ENCODE results near the gene CLDND2.

Gene CLDND2

DNA sequence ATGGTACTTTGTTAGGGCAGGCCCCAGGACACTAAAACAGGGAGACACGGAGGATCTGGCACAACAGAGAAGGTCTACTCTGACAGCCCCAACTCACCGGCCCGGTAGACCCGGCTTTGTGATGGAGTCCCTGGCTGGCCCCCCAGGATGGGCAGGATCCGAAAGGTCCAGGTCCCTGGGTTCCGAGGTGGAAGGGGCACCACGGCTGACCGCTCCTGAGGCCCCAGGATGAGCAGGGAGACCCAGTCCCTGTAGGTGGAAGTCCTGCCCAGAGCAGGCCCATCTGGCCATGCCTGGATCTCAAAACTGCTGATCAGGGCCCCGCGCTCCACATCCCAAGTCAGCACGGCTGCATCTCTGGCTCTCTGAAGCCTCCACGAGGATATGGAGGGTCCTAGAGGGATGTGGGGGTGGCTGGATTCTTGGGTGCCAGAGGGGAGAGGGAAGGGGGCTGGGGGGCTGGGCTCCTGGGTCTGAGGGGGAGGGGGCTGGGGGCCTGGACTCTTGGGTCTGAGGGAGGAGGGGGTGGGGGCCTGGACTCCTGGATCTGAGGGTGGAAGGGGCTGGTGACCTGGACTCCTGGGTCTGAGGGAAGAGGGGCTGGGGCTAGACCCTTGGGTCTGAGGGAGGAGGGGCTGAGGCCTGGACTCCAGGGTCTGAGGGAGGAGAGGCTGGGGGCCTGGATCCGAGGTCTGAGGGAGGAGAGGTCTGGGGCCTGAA lies 31.5 kb downstream of the CLDND2 start:
- DNase-seq (ENCODE audit: low read depth, low spot score): no peak
- no peak overlapping the region for H3K27ac ChIP-seq

DNA sequence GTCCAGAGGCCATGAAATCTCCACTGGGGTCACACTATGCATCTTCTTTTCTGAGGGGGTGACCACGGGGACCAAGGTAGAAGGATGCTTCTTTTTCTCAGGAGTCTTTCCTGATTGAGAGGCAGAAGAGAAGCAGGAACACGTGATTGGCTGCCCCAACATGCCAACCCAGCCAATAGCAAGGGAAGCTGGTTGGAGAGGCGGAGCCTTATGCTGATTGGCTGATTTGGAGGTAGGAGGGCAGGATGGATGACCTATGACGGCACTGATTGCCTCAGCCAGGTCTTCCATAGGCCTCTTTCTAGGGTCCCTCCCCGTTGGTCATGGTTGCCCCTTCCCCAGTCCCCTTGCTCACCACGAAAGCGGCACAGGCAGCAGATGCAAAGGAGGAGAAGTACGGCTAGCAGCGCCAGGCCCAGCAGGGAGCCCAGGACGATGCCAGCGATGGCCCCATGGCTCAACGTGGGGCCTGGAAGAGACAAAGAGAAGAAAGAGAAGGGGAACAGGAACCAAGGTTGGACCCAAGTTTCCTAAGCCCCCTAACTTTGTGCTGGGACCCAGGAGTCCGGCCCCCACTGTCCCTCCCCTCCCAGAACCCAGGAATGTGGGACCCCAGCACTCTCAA lies 34.9 kb downstream of the CLDND2 start:
- H3K27ac ChIP-seq: no peak overlapping the region
- DNase-seq (ENCODE audit: low read depth, low spot score): no peak

DNA sequence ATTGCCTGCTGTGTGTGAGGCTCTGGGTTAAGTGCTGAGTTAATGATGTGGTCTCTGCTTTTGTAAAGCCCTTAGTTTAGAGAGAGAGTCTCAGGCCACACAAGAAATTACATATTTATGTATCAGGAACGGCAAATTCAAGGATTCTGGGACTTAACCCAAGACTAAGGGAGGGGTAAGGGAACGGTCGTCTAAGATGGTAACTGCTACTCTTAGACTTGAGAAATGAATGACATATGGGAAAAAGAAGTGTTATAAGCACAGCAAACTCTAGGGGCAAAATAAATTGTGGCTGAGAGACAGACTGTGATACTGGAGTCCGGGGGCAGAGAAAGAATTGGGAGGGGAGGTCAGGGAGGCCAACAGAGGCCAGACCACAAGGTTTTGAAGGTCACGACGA lies 37.1 kb downstream of the CLDND2 start:
- no peak overlapping the region for H3K27ac ChIP-seq
- no peak for DNase-seq (ENCODE audit: low read depth, low spot score)

DNA sequence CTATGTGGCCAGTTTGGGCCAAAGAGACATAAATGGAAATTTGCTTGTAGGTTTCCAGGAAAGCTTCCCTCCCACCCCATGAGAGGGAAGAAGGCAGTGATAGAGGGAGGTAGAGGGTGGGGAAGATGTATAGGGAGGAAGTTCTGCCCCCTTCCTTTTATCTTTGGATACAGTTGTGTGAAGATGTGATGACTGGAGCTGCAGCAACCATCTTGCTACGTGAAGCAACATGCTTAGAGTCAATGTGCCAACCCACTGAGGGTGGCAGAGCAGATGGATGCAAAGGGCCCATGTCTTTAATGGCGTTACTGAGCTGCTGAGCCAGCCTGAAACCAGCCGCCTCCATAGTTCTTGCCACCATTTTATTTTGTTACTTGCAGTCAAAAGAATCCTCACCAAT lies 37.6 kb downstream of the CLDND2 start:
- no peak overlapping the region for H3K27ac ChIP-seq
- no peak for DNase-seq (ENCODE audit: low read depth, low spot score)

DNA sequence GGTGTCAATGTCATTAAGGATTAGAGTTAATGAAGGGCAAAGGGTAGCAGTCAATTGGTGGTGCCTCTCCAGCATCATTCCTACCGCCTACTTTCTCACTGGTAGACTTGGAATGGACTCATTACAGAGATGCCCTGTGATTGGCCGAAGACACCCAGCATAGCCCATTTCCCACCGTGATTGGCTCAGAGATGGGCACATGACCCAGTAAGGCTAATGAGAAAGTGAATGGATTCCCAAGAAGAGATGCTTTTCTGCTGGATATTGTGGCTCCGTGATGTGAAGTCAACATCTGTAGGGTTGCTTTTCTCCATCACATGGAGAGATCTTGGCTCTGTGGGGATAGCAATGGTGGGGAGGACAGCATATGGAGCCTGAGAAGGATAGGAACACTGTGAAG lies 38.4 kb downstream of the CLDND2 start:
- H3K27ac ChIP-seq: no peak overlapping the region

DNA sequence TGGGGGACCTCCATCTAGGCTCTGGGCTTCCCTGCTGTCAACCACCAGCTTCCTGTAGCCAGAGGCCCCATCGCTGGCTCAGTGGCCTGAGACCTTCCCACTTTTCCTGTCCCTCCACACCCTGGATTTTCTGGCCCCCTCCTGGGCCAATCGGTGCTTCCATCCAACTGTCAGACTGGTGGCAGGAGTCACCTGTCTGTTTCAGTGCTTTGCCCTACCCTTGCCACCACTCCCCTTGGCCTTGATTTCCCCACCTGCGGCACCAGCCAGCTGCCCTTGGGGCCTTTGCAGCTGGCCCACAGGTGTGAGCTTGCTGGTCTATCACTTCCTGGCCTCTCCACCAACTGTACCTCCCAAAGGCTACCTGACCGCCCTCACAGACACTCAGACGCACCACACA lies 39.4 kb downstream of the CLDND2 start:
- DNase-seq (ENCODE audit: low read depth, low spot score): no peak
- no peak overlapping the region for H3K27ac ChIP-seq

More for the DNA sequence above, 38.4 kb downstream of the CLDND2 start:
- DNase-seq (ENCODE audit: low read depth, low spot score): no peak

DNA sequence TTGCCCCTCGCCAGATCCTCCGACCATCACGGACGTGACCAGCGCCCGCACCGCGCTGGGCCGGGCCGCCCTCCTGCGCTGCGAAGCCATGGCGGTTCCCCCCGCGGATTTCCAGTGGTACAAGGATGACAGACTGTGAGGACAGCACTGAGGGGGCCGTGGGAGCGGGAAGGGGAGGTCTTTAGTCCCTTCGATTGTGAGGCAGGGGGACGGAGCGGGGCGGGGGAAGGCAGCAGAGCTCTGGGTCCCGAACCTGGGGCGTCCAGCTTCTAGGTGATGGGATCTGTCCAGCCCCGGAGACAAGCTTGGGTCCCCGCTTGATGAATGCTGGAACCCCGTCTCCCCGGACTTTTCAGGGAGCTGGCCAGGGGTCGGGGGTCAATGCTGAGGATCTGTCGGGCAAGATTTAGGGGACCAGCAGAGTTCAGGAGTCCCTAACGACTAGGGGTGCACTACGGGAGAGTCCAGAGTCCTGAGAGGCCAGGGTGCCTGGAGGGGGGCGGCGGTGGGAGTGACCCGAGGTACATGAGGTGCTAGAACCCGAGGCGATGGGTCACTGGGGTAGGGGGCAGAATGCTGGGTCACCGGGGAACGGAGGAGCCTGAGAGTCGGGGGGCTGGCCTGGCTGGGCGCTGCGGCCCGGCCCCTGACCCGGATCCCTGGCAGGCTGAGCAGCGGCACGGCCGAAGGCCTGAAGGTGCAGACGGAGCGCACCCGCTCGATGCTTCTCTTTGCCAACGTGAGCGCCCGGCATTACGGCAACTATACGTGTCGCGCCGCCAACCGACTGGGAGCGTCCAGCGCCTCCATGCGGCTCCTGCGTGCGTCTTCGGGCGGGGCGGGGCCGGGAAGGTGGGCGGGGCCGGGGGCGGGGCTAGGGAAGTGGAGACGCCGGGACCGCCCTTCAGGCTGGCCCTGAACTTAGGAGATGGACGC lies 41.5 kb downstream of the CLDND2 start:
- DNase-seq (ENCODE audit: low read depth, low spot score): no peak

DNA sequence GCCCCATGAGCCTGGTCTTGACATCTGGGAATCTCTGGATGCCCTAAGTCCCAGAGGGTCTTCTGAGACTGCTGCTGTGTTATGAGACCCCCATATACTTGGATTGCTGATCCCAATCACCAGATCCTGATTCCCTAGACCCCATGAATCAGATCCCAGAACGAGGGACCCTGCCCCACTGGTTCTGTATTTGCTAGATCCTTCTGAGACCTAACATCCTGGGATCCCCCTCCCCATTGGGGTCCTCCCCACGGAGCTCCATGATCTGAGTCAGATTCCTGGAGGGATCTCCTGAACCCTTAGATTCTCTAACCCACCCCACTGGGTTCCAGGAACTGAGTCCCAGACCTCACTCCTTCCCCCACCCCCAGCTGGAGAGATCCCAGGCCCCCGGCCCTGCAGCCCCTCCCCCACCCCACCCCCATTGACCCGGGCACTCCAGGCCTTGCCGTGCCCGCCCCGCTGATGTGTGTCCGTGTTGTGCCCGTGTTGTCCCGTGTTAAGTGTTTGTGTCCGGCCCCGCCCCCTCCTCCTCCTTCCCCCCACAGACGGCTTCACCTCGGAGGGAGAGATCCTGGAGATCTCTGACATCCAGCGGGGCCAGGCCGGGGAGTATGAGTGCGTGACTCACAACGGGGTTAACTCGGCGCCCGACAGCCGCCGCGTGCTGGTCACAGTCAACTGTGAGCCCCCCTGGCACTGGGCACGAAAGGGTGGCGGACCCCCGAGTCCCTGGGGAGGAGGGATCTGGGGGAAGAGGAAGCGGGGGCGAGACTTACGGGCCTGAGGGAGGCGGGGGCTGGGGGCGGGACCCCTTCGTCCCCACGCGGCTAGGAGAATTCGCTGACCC lies 42.4 kb downstream of the CLDND2 start:
- no peak for DNase-seq (ENCODE audit: low read depth, low spot score)
- no peak overlapping the region for H3K27ac ChIP-seq

More for the DNA sequence above, 41.5 kb downstream of the CLDND2 start:
- H3K27ac ChIP-seq: no peak overlapping the region

DNA sequence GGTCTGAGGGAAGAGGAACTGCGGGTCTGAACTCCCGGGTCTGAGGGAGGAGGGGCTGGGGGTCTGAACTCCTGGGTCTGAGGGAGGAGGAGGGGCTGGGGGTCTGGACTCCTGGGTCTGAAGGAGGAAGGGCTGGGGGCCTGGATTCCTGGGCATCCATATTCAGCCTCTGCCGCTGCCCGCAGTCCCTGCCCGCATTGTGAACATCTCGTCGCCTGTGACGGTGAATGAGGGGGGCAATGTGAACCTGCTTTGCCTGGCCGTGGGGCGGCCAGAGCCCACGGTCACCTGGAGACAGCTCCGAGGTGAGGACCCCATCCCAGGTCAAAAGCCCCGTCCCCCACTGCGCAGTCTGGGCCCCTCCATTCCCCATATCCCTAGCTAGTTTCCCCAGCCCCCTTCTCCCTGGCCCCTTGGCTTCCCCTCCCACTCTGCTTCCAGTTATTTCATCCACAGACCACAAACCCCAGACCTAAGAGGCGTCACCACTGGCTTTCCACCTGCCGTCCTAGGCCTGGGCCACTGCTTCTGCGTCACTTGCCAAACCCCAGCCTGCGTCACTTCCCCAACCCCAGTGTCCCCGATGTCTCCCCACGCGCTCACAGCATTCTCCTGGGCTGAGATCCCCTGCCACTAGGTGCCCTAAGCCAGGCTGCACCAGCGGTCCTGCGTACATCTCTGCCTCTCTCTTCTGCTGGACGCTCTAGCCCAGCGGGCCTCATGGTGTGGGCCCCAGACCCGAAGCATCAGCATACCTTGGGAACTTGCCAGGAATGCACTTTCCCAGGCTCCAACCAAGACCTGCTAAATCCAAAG lies 43.4 kb downstream of the CLDND2 start:
- no peak for DNase-seq (ENCODE audit: low read depth, low spot score)
- H3K27ac ChIP-seq: no peak overlapping the region

DNA sequence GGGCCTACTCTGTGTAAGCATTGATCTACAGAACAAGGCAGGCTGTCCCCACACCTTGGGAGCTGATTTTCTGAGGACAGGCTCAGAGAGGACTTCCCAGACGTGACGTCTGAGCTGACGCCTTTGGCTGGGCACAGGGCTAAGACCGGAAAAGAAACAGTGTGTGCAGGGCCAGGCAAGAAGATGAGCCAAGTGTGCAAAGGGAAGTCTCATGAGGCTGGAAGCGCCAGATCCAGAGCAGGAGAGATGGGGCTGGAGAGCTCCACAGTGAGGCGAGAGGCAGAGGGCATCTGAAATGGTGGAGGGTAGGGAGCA lies 44.7 kb downstream of the CLDND2 start:
- no peak for DNase-seq (ENCODE audit: low read depth, low spot score)
- no peak overlapping the region for H3K27ac ChIP-seq

DNA sequence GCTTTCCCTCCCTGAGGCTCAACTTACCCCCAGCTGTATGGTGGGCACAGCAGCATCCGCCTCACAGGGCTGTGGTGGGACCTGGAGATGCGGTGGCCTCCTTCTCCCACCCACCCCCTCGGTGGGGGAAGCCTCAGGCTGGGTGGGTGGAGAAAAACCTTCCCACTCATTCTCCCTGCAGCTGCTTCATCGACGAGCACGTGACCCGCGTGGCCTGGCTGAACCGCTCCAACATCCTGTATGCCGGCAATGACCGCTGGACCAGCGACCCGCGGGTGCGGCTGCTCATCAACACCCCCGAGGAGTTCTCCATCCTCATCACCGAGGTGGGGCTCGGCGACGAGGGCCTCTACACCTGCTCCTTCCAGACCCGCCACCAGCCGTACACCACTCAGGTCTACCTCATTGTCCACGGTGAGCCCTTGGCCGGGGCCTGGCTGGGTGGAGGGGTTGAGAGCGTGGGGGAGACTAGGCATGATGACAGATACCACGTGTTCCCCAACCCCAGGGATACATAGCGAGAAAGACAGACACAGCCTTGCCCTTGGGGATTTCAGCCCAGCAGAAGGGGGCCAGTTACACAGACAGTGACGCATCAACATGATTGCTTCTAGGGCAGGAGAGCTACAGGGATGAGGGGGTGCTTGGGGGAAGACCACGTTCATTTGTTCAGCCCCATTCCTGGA lies 45.2 kb downstream of the CLDND2 start:
- no peak for DNase-seq (ENCODE audit: low read depth, low spot score)
- H3K27ac ChIP-seq: no peak overlapping the region

DNA sequence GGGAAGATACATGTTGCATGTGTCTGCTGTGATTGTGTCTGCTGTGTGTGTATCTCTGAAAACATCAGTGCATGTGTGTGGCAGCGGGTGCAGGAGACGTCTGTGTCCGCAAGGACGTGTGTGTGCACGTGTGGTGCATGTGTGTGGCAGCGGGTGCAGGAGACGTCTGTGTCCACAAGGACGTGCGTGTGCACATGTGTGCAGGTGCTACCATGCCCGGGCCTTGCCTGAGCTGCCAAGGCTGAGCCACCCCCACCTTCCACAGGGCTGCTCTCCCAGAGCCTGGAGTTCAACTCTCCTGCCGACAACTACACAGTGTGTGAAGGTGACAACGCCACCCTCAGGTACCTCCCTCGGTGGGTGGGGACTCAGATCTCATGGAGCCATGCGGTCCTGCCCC lies 47.0 kb downstream of the CLDND2 start:
- H3K27ac ChIP-seq: no peak overlapping the region
- DNase-seq (ENCODE audit: low read depth, low spot score): no peak

DNA sequence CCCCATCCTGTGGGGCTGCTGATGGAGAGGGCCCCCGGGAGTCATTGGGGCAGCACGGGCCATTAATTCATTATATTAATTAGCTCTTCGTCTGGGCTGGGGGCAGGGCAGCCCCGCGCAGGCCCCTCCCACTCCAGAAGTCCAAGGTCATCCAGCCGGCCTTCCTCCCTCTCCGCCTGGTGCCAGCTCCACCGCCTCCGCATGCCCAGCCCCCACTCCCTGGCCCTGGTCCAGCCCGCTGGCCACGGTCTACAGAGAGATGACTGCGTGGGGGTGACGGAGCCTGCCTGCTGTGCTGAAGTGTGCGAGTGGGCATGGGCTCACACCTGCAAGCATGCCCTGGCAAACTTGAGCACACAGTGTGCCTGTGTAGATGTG lies 48.5 kb downstream of the CLDND2 start:
- no peak for DNase-seq (ENCODE audit: low read depth, low spot score)
- no peak overlapping the region for H3K27ac ChIP-seq

DNA sequence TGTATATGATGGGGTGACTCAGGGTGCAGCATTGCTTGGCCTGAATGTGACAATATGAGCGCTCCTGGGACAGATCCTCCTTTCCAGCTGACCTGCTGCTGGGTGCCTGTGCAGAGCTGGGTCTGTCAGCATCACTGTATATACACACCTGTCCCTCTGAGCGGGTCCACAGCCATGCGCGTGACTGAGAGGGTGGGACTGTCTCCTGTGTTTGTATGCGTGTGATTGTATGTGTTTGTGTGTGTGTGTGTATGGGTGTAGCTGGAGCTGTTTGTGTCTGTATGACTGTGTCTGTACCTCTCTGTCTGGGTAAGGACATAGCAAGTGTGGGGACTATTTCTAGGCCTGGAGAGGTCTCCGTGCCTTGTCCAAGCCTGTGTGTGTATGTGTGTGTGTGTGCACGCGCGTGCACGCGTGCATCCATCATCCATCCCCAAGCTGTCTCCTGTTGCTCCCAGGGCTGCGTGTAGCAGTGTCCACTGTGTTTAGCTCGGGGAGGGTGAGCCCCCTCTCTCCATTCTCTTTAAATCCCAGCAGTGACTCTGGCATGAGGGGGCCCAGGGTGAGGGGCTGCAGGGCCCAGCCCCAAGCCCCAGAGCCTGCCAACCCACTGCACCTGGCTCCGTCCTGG lies 49.0 kb downstream of the CLDND2 start:
- no peak overlapping the region for H3K27ac ChIP-seq
- no peak for DNase-seq (ENCODE audit: low read depth, low spot score)

DNA sequence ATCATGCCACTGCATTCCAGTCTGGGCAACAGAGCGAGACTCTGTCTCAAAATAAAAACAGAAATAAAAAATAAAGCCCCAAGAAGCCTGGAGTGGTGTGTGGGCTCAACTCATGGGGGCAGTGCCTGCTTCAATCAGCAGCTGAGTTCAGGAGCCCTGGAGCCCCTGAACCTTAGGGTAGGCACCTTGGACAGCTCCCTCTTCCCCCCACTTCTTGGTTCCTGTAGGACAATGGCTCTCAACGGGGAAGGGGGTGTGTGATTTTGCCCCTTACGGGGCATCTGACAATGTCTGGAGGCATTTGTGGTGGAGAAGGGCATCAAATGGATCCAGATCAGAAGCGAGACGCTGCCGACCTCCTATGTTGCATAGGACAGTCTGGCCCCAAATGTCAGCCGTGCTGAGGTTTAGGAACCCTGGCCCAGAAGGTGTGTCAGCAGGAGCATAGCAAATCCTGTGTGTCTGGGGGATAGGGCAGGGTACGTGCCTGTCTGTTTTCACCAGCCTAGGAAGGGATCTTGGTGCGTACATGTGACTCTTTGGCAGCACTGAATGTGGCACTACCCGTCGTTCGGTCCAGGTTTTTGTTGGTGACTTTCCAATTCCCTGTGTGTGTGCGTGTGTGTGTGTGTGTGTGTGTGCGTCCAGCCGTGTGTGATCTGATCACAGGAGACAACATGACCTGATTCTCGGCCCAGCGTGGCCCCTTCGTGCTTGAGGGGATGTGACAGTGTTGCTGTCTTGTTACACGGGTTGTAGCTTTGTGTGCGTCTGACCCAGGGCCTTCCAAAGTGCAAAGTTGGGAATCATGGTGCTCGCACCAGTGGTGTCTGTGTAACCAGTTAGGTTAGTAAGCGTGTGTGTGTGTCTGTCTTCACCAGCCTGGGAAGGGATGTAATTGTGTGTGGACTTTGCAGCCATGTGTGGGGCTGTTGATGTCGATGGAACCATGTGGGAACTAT lies 49.8 kb downstream of the CLDND2 start:
- H3K27ac ChIP-seq: no peak overlapping the region
- DNase-seq (ENCODE audit: low read depth, low spot score): no peak

DNA sequence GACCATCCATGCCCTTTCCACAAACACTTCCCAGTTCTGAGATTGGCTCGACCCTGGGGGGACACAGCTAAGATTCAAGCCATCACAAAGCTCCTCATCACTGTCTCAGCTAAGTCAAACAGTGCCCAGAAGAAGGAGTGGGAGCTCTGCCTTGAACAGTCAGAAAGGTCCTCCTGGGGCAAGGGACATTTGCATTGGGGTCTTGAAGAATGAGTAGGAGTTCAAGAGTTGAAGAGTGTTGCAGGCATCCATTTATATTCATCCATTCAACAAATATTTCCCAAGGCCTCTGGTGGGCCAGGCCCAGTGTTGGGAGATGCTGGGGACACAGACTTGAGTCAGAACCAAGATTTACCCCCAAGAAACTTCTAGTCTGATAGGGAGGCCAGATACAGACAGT lies 50.8 kb downstream of the CLDND2 start:
- H3K27ac ChIP-seq: no peak overlapping the region
- DNase-seq (ENCODE audit: low read depth, low spot score): no peak

DNA sequence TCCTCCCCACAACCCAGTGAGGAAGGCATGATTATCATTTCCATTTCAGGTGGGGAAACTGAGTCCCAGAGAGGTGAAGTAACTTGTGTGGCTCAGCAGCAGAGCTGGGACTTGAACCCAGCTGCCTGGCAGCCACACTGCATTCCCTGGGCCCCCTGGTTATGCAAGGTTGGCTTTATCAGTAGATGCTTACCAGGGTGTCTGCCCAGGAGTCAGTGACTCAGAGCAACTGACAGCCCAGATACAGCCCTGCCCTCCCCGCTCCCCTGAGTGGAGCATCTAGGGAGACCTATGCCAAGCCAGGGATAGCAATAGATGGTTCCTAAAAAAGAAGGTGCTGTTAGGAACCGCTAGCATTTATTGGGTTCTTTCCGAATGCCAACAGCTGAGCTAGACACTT lies 51.4 kb downstream of the CLDND2 start:
- DNase-seq (ENCODE audit: low read depth, low spot score): no peak
- no peak overlapping the region for H3K27ac ChIP-seq

Data from epithelial cell of prostate (primary cell).